ENCODE measurements around the gene MARS1. TPM values are rescaled to one million over a fixed set of nuclear protein-coding genes. Genes with fewer than 3 reads are reported as not detected.

The MARS1 gene
- total RNA-seq, 4 donors from 2014 or later, result 55.2 to 173 (median 97.8) TPM

- H3K4me1 ChIP-seq, result peaks cover 16 to 18% of the 10 kb centered on the region in 2 donors
- no peak for DNase-seq
- H3K27ac ChIP-seq, result no peak overlapping the region
- no peak overlapping the region for H3K4me3 ChIP-seq (replicated peaks in 1 of 3)
- no peaks in the 10 kb centered on the region for H3K36me3 ChIP-seq
- H3K27me3 ChIP-seq, result no peaks in the 10 kb centered on the region
- WGBS, 2 donors, result 94% methylated on average over 12 of the region's 12 CpGs
- TF ChIP-seq CTCF (IDR thresholded peaks at IDR 0.05), result no peak
- TF ChIP-seq POLR2A (IDR thresholded peaks at IDR 0.05), result no peak
- H3K9me3 ChIP-seq, result no peaks in the 10 kb centered on the region
- intact Hi-C loops (cut with DNase I), result no loop called here
These were observed 23.3 kb upstream of the MARS1 start for GRCh38 chr12:57464569-57464968.

- H3K27me3 ChIP-seq, result no peaks in the 10 kb centered on the region
- no peaks in the 10 kb centered on the region for H3K9me3 ChIP-seq
- no peak for TF ChIP-seq POLR2A (IDR thresholded peaks at IDR 0.05)
- no peak overlapping the region for H3K27ac ChIP-seq
- H3K4me1 ChIP-seq, result peaks cover 11 to 14% of the 10 kb centered on the region in 2 donors
- H3K36me3 ChIP-seq, result no peaks in the 10 kb centered on the region
- H3K4me3 ChIP-seq (replicated peaks in 1 of 3), result no peak overlapping the region
- no peak for DNase-seq
- WGBS, 2 donors, result 83 to 85% methylated on average over 6 of the region's 6 CpGs
- intact Hi-C loops (cut with DNase I), result no loop called here
These were observed 22.7 kb upstream of the MARS1 start for GRCh38 chr12:57465030-57465746.

- no peaks in the 10 kb centered on the region for H3K36me3 ChIP-seq
- no peak overlapping the region for H3K4me3 ChIP-seq (replicated peaks in 1 of 3)
- intact Hi-C loops (cut with DNase I), result no loop called here
- H3K4me1 ChIP-seq, result peaks cover 7 to 11% of the 10 kb centered on the region in 2 donors
- DNase-seq, result no peak
- no peaks in the 10 kb centered on the region for H3K27me3 ChIP-seq
- H3K9me3 ChIP-seq, result no peaks in the 10 kb centered on the region
- TF ChIP-seq POLR2A (IDR thresholded peaks at IDR 0.05) (no peak), CTCF (IDR thresholded peaks at IDR 0.05) (no peak)
- WGBS, 2 donors, result 77 to 78% methylated on average over 14 of the region's 14 CpGs
- H3K27ac ChIP-seq, result no peak overlapping the region
These were observed 21.9 kb upstream of the MARS1 start for GRCh38 chr12:57465747-57466505.

GRCh38 chr12:57467212-57467874 lies 20.5 kb upstream of the MARS1 start:
- intact Hi-C loops (cut with DNase I), result no loop called here
- no peak overlapping the region for H3K4me3 ChIP-seq (replicated peaks in 1 of 3)
- H3K9me3 ChIP-seq, result no peaks in the 10 kb centered on the region
- H3K27me3 ChIP-seq, result no peaks in the 10 kb centered on the region
- no peak overlapping the region for H3K27ac ChIP-seq
- no peaks in the 10 kb centered on the region for H3K36me3 ChIP-seq
- WGBS, 2 donors, result 80 to 89% methylated on average over 12 of the region's 12 CpGs
- H3K4me1 ChIP-seq, result no peaks in the 10 kb centered on the region
- DNase-seq, result no peak
- TF ChIP-seq CTCF (IDR thresholded peaks at IDR 0.05) (no peak), POLR2A (IDR thresholded peaks at IDR 0.05) (no peak)

- no peak for TF ChIP-seq CTCF (IDR thresholded peaks at IDR 0.05)
- TF ChIP-seq POLR2A (IDR thresholded peaks at IDR 0.05), result no peak
- Histone ChIP-seq H3K27me3 (no peaks in the 10 kb centered on the region), H3K4me3 (replicated peaks in 1 of 3) (no peak overlapping the region), H3K27ac (no peak overlapping the region), H3K4me1 (no peaks in the 10 kb centered on the region), H3K36me3 (no peaks in the 10 kb centered on the region), H3K9me3 (no peaks in the 10 kb centered on the region)
- intact Hi-C loops (cut with DNase I), result no loop called here
- WGBS, 2 donors, result 78 to 80% methylated on average over 11 of the region's 11 CpGs
- no peak for DNase-seq
These were observed 20.0 kb upstream of the MARS1 start for GRCh38 chr12:57467915-57468314.
